Erythroblast (primary cell): ENCODE data around the gene ITGA2B.
"Not testable (repeated sequence)": the region's sequence is repeated elsewhere in the genome, so short reads cannot be mapped to it uniquely, and the experiment has no call there.

Source experiments
- DNase-seq, 2 experiments: peaks; one replicate each; lab custom pipeline; 2025; lab: John Stamatoyannopoulos, UW
- GATA1 ChIP-seq: IDR thresholded peaks from 2 replicates; pipeline ENCODE4 v1.6.1; 2011; ENCODE audit warnings: low read depth, mild to moderate bottlenecking, control low read depth, low read length, moderate library complexity
- POLR2A ChIP-seq: IDR thresholded peaks from 2 replicates; pipeline ENCODE4 v1.6.1; 2011; ENCODE audit warnings: mild to moderate bottlenecking, low read length

The ITGA2B gene

DNA sequence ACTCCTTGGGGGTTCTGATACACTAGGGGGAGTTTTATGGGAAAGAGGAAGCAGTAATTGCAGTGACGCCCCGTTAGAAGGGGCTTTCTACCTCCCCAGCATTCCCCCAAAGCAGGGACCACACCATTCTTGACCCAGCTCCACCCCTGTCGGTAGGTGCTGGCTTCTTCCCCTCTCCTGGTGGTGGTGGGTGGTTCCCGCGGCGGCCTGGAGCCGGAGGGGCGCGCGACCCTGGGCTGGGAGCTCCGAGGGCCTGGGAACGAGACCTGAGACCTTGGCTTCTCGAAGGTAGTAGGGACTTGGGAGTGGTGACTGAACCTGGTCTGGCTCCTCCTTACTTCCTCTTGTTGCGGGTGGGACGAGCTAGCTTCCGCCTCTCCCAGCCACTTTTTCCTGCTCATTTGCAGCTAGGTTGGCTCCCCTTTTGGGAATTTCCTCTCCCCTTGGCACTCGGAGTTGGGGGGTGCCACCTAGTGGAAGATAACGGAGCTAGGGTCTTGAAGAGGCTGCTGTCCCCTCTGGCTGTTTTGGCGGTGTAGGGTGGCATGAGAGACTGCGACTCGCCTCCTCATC is 43.9 kb downstream of the ITGA2B start:
- TF ChIP-seq POLR2A (peak; percentile 31), GATA1 (no peak)
- DNase-seq = peak; percentile 48 to 69

DNA sequence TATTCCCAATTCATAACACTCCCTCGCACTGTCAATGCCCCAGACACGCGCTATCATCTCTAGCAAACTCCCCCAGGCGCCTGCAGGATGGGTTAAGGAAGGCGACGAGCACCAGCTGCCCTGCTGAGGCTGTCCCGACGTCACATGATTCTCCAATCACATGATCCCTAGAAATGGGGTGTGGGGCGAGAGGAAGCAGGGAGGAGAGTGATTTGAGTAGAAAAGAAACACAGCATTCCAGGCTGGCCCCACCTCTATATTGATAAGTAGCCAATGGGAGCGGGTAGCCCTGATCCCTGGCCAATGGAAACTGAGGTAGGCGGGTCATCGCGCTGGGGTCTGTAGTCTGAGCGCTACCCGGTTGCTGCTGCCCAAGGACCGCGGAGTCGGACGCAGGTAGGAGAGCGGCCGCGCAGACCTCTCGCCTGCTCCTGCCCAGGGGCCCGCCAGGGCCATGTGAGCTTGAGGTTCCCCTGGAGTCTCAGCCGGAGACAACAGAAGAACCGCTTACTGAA is 44.5 kb downstream of the ITGA2B start, which contains the start of gene GRN:
TSS of gene GRN (plus strand) at position 364 of the 515 bp plus-strand sequence. CDS start 3,863 bp downstream, outside the sequence.
- DNase-seq = peak; percentile 92
- no peak for TF ChIP-seq GATA1
- peak; percentile 66 for TF ChIP-seq POLR2A

DNA sequence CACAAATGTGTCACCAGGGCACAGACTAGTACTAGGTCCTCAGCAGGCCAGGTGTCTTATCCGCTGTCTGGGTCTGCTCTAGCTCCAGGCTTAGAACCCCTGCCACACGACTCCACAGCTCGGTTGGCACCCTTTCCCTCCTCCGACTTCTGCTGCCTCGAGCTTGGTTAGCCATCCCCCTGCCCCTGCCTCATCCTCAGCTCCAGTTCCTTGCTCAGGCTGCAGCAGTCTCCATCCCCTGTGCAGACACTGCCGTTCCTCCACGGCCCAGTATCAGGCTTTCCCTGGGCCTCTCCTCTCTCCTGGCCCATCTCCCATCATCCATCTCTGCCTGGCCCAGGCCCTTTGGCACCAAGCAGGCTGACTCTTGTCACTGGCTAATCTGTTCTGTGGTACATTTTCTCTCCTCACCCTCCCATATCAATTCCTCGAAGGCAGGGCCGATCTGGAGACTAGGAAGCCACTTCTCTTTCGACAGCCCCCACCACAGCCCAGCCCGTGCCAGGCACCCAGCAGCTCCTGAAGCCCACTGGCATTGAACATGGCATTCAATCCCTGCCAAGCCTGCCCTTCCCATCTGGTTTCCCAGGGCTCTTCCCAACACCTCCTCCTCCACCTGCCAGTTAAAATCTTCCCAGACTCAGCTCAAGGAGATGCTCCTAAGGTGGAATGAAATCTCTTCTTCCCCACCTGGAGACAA is 45.8 kb downstream of the ITGA2B start:
- DNase-seq = no peak
- no peak for TF ChIP-seq POLR2A
- TF ChIP-seq GATA1 = no peak

DNA sequence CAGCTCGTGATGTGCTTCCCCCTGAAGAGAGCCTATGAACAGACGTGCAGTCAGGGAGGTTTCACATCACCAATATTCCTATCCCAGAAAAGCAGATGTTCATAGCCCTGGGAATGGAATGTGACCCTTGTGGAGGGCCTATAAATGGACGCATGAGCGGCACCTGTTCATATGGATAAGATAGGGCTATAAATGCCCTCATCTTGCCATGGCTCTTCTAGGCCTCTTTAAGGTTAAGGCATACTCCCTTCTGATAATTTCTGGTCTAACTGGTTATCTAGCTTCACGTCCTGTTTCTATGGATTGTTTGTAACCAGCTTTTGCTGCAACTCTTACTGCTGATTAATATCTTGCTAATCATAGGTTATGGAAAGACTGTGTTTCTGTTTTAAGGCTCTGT is 48.9 kb downstream of the ITGA2B start:
- peak; percentile 34 to 83 for DNase-seq

DNA sequence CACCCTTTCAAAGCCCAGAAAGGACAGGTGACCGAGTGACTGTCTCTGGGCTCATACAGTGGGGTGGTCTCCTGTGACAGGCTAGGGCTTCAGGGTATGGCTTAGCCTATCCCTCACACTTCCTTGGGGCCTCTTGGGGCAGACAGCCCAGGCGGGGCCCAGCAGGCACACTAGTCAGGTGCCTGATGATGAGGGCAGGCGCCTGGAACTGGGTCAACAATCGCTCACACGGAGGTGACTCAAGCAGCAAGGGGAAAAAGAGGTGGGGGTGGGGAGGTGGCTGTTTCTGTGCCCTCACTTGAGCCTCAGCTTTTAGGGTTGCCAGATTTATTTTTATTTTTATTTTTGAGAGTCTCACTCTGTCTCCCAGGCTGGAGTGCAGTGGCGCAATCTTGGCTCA is 50.7 kb downstream of the ITGA2B start:
- no peak for DNase-seq
- TF ChIP-seq GATA1 = no peak
- no peak for TF ChIP-seq POLR2A

DNA sequence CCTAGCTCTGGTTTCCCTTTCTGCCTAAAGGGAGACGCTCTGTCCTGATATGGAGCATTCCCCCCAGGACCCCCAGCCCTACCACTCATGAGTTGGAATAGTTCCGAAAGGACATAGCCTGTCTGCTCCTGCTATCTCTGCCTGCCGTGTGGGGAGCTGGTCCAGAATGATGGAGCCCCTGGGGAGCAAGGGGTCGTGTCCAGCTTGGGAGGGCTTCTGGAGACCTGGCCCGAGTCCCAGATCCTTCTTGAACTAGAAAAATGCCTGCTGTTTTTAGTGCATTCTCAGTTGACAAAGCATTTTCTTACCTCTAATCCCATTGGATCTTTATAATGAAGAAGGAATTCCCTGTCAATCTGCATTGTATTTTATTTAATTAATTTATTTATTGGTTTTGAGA is 53.5 kb downstream of the ITGA2B start:
- DNase-seq = no peak
- no peak for TF ChIP-seq POLR2A
- TF ChIP-seq GATA1 = no peak

DNA sequence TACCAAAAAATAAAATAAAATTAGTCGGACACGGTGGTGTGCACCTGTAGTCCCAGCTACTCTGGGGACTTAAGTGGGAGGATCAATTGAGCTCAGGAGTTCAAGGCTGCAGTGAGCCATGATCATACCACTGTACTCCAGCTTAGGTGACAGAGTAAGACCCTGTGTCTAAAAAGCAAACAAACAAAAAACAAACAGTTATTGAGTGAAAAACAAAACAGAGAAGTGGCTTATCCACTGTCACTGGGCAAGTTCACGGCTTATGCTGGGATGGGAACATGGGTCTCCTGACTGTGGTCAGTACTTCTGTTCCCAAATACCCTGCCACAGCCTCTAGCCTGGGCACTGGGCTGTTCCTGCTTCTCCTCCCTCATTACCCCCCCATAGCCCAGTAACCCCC is 53.9 kb downstream of the ITGA2B start:
- no peak for DNase-seq
- TF ChIP-seq POLR2A (no peak), GATA1 (no peak)

DNA sequence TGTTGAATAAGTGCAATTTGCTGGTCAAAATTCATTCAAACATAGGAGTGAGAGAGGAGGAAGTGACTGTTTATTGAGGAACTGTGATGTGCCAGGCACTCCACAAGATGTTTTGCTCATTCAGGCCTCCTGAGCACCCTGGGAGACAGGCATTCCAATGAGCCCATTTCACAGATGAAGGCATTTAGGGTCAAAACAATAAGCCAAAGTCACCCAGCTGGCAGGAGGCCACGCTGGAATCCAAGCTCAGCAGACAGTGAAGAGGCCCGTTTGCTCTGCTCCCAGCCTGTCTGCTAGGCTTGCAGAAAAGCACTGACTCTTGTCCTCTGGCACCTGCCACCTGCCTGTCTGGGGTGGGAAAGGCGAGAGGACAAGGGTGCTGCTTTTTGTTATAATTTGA is 54.7 kb downstream of the ITGA2B start:
- DNase-seq = no peak
- no peak for TF ChIP-seq POLR2A
- no peak for TF ChIP-seq GATA1

DNA sequence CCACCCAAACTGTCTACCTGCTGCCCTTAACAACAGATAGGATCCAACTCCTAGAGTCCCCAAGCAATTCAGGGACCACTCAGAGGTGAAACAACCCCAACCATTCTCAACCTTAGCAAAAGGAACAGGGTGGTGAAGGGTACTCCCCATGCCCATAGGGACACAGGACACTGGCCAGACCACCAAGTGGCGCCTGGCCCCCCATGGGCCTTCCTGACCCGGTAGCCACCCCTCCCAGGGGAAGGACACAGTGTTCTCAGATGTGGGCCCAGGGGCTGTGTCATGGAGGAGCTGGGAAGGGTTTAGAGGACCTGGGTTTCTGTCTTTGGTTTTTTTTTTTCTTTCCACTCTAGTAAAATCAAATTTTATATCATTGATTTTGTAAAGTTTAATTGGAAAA is 55.1 kb downstream of the ITGA2B start:
- no peak for DNase-seq
- no peak for TF ChIP-seq POLR2A
- TF ChIP-seq GATA1 = no peak

DNA sequence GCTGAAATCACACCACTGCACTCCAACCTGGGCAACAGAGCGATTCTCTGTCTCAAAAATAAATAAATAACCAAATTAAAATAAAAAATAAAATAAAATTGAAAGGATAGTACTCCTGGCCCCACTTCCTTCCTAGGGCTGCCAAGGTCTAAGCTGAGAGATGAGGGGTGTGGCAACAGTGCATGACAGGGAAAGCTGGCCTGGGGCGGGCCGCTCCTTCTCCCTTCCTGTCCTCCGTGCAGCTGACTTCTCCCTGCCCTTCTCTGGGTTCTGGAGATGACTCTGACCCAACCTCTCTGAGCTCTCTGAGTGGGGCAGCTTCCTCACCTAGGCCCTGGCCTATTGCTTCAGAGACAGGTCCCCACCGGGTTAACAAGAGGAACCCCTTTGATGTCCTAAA is 56.1 kb downstream of the ITGA2B start:
- TF ChIP-seq POLR2A (no peak), GATA1 (no peak)
- no peak for DNase-seq

DNA sequence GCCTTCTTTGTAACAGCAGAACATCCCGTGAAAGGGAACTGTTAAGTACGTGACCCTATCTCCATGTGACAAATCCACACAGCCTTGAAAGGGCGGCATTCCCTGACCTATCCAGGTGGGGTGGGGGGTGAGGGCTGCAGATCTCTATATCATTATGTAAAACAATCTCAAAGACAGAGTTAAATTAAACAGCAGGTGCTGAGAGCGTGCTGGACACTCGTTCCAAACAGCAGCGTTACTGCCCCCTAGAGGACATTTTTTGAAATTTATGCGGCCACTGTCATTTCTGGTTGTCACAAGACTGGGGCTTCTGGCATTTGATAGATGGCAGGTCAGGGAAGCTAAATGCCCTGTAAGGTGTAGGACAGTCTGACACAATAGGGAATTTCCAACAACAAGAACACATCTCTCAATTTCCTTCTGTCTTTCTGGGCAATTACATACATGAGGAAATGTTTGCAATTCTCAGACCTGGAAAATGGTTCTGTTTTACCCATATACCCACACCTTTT is 58.1 kb downstream of the ITGA2B start:
- no peak for TF ChIP-seq GATA1
- no peak for TF ChIP-seq POLR2A
- peak; percentile 85 to 92 for DNase-seq

DNA sequence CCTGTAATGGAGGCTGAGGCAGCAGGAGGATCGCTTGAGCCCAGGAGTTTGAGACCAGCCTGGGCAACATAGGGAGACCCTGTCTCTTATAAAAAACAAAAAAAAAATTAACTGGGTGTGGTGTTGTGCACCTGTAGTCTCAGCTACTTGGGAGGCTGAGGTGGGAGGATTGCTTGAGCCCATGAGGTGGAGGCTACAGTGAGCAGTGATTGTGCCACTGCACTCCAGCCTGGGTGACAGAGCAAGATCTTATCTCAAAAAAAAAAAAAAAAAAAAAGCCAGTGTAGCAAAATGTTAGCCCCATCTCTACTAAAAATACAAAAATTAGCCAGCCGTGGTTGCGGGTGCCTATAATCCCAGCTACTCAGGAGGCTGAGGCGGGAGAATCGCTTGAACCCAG is 59.2 kb downstream of the ITGA2B start:
- DNase-seq = peak; percentile 54 to 61

DNA sequence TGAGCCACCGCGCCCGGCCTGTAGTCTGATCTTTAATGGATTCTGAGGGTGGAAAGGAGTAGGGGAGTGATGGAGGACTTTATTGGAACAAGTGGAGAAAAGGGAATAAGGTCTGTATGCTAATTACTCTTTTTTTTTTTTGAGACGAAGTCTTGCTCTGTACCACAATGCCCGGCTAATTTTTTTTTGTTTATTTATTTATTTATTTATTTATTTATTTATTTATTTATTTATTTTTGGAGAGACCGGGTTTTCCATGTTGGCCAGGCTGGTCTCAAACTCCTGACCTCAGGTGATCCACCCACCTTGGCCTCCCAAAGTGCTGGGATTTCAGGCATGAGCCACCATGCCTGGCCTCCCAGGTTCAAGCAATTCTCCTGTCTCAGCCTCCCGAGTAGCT is 59.9 kb downstream of the ITGA2B start:
- DNase-seq = not testable (repeated sequence)

DNA sequence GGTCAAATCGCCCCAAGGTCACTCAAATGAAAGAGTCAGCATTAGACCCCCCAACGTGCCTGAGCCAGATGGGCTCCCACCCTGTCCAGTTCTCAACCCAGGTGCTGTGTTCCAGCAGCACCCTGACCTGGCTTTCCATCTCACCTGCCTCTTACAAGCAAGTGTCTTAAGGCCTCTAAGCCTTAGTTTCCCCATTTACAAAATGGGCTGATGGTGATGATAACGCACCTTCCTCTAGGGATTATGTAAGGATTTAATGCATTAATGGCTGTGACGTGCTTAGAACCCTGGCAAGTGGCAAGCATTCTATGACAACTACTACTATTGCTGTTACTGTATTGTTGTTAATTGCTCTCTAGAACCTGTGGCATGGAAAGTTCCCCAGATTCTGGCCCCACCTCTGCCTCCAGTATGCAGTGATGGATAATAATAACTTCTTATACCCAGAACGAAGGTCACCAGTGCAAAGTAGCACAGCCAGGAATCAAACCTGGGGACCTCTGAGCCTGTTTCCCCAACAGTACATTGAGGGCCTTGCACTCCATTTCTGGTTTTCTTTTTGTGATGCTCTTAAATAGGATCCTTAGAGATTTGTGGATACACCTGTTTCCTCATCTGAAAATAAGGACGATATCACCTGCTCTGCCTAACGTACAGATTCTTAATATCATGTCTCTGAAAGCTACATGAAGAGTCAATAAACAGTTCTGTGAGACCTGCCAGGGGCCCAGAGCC is 61.6 kb downstream of the ITGA2B start:
- DNase-seq = no peak
- TF ChIP-seq GATA1 = no peak
- TF ChIP-seq POLR2A = peak; percentile 2
